Measurements from ENCODE around the gene USP25.

- no peak for TF ChIP-seq CTCF (IDR thresholded peaks at IDR 0.05; ENCODE audit: low read depth, low read length)
- TF ChIP-seq EZH2phosphoT487 (IDR thresholded peaks at IDR 0.05; ENCODE audit: low read depth) = no peak
Observed at GRCh38 chr21:15904389-15904788, 174.6 kb downstream of the USP25 start.

Measured in OCI-LY3 (cell line).